H9 (cell line): ENCODE data around the gene SMARCD2. TPM values are rescaled to one million over a fixed set of nuclear protein-coding genes. Genes with fewer than 3 reads are reported as not detected.

Source experiments
- DNase-seq: peaks from one replicate; pipeline ENCODE4 v3.0.0-alpha.2; 2017
- H2AFZ ChIP-seq: one replicate; pipeline ENCODE4 v1.6.1; 2013; ENCODE audit warnings: mild to moderate bottlenecking, low read length, control low read depth, moderate library complexity
- H2AK5ac ChIP-seq: 2 replicates; pipeline ENCODE4 v1.6.1; 2013; ENCODE audit warnings: low read length, control low read depth, mixed read lengths; ENCODE audit not compliant: insufficient read length
- H2BK120ac ChIP-seq: one replicate; pipeline ENCODE4 v1.6.1; 2013; ENCODE audit warnings: low read depth, mild to moderate bottlenecking, low read length, control low read depth, inconsistent platforms; ENCODE audit not compliant: poor library complexity, severe bottlenecking
- H2BK12ac ChIP-seq: 2 replicates; pipeline ENCODE4 v1.6.1; 2013; ENCODE audit warnings: low read length, control low read depth, mixed read lengths, low read depth; ENCODE audit not compliant: insufficient read length
- H2BK15ac ChIP-seq: 2 replicates; pipeline ENCODE4 v1.6.1; 2013; ENCODE audit warnings: low read depth, low read length, control low read depth
- H2BK20ac ChIP-seq: one replicate; pipeline ENCODE4 v1.6.1; 2013; ENCODE audit warnings: low read depth, mild to moderate bottlenecking, low read length, control low read depth, inconsistent platforms; ENCODE audit not compliant: poor library complexity, severe bottlenecking
- H2BK5ac ChIP-seq: 2 replicates; pipeline ENCODE4 v1.6.1; 2013; ENCODE audit warnings: low read length, control low read depth, mixed read lengths; ENCODE audit not compliant: insufficient read length
- H3K14ac ChIP-seq: 2 replicates; pipeline ENCODE4 v1.6.1; 2013; ENCODE audit warnings: low read length, control low read depth; ENCODE audit not compliant: insufficient read depth
- H3K18ac ChIP-seq: 2 replicates; pipeline ENCODE4 v1.6.1; 2013; ENCODE audit warnings: low read depth, mild to moderate bottlenecking, mixed read lengths, low read length, control low read depth; ENCODE audit not compliant: insufficient read length
- H3K23ac ChIP-seq: 2 replicates; pipeline ENCODE4 v1.6.1; 2013; ENCODE audit warnings: low read length, control low read depth, mixed read lengths, low read depth; ENCODE audit not compliant: insufficient read length
- H3K23me2 ChIP-seq: 2 replicates; pipeline ENCODE4 v1.6.1; 2013; ENCODE audit warnings: low read depth, mild to moderate bottlenecking, mixed read lengths, low read length, control low read depth; ENCODE audit not compliant: insufficient read length, poor library complexity, severe bottlenecking
- H3K27ac ChIP-seq: 2 replicates; pipeline ENCODE4 v1.5.1; 2013; ENCODE audit warnings: low read length, control low read depth, mixed read lengths, low read depth; ENCODE audit not compliant: insufficient read length
- H3K27me3 ChIP-seq: 2 replicates; pipeline ENCODE4 v1.6.1; 2013; ENCODE audit warnings: low read length, control low read depth, inconsistent platforms; ENCODE audit not compliant: insufficient read depth
- H3K4ac ChIP-seq: 2 replicates; pipeline ENCODE4 v1.6.1; 2013; ENCODE audit warnings: low read depth, mild to moderate bottlenecking, control low read depth, inconsistent platforms, low read length, moderate library complexity
- H3K4me1 ChIP-seq: 2 replicates; pipeline ENCODE4 v1.6.1; 2013; ENCODE audit warnings: low read length, control low read depth, inconsistent platforms; ENCODE audit not compliant: insufficient read depth
- H3K4me2 ChIP-seq: 2 replicates; pipeline ENCODE4 v1.6.1; 2013; ENCODE audit warnings: low read length, control low read depth, mixed read lengths; ENCODE audit not compliant: insufficient read length, insufficient read depth
- H3K56ac ChIP-seq: 2 replicates; pipeline ENCODE4 v1.6.1; 2013; ENCODE audit warnings: low read depth, mild to moderate bottlenecking, mixed read lengths, low read length, control low read depth; ENCODE audit not compliant: insufficient read length
- H3K79me1 ChIP-seq: 2 replicates; pipeline ENCODE4 v1.6.1; 2013; ENCODE audit warnings: low read depth, mild to moderate bottlenecking, moderate library complexity, low read length, control low read depth, inconsistent platforms; ENCODE audit not compliant: insufficient read depth, poor library complexity, severe bottlenecking
- H3K79me2 ChIP-seq: 2 replicates; pipeline ENCODE4 v1.6.1; 2013; ENCODE audit warnings: low read length, control low read depth, inconsistent platforms; ENCODE audit not compliant: insufficient read depth
- H3K9ac ChIP-seq: 2 replicates; pipeline ENCODE4 v1.6.1; 2013; ENCODE audit warnings: low read length, control low read depth, mixed read lengths; ENCODE audit not compliant: insufficient read length; ENCODE audit errors: extremely low read depth
- H3K9me3 ChIP-seq: one replicate; pipeline ENCODE4 v1.6.1; 2013; ENCODE audit warnings: low read depth, low read length, inconsistent platforms; ENCODE audit not compliant: control insufficient read depth
- H3T11ph ChIP-seq: one replicate; pipeline ENCODE4 v1.6.1; 2013; ENCODE audit warnings: mild to moderate bottlenecking, low read length, control low read depth, inconsistent platforms
- H4K20me1 ChIP-seq: one replicate; pipeline ENCODE4 v1.6.1; 2013; ENCODE audit not compliant: control insufficient read depth, insufficient read length, insufficient read depth
- H4K5ac ChIP-seq: 2 replicates; pipeline ENCODE4 v1.6.1; 2013; ENCODE audit warnings: low read depth, mild to moderate bottlenecking, mixed read lengths, low read length, control low read depth; ENCODE audit not compliant: insufficient read length
- H4K8ac ChIP-seq: replicated peaks from 2 replicates; pipeline ENCODE4 v1.6.1; 2013; ENCODE audit warnings: low read length, control low read depth, mixed read lengths, low read depth; ENCODE audit not compliant: insufficient read length
- H4K91ac ChIP-seq: 2 replicates; pipeline ENCODE4 v1.6.1; 2013; ENCODE audit warnings: low read depth, mild to moderate bottlenecking, moderate library complexity, mixed read lengths, low read length, control low read depth; ENCODE audit not compliant: insufficient read length
- H3K27ac Mint-ChIP-seq, 3 experiments: 2 replicates in 2 of 3; 3 replicates in 1 of 3; pipeline ENCODE4 v1.8.0; 2020 to 2021; ENCODE audit warnings: mixed read lengths in 3 of 3, mild to moderate bottlenecking in 1 of 3, moderate library complexity in 1 of 3
- H3K27me3 Mint-ChIP-seq: 2 replicates; pipeline ENCODE4 v1.8.0; 2021; ENCODE audit warnings: low read depth, mild to moderate bottlenecking, moderate library complexity, mixed read lengths
- H3K36me3 Mint-ChIP-seq, 3 experiments: 2 replicates in 2 of 3; 3 replicates in 1 of 3; pipeline ENCODE4 v1.8.0; 2020 to 2021; ENCODE audit warnings: low read depth in 3 of 3, mixed read lengths in 3 of 3; ENCODE audit not compliant: insufficient read depth in 1 of 3
- H3K4me1 Mint-ChIP-seq, 2 experiments: 2 replicates each; pipeline ENCODE4 v1.8.0; 2020; ENCODE audit warnings: mixed read lengths in 2 of 2
- H3K4me3 Mint-ChIP-seq, 2 experiments: 2 replicates in 1 of 2; 3 replicates in 1 of 2; pipeline ENCODE4 v1.8.0; 2020 to 2021; ENCODE audit warnings: mild to moderate bottlenecking in 2 of 2, mixed read lengths in 2 of 2, moderate library complexity in 1 of 2
- H3K9me3 Mint-ChIP-seq, 2 experiments: 2 replicates in 1 of 2; 3 replicates in 1 of 2; pipeline ENCODE4 v1.8.0; 2020; ENCODE audit warnings: mild to moderate bottlenecking in 2 of 2, mixed read lengths in 2 of 2, moderate library complexity in 1 of 2
- WGBS: extraction: QIAGEN DNeasy Blood & Tissue Kit; methylation state at CpG from one replicate; pipeline ENCODE4 v1.1.7; 2013; ENCODE audit warnings: missing lambda C conversion rate, low lambda C conversion rate, mixed read lengths; ENCODE audit not compliant: insufficient read length; ENCODE audit errors: extremely low coverage; 5-methylcytosine and 5-hydroxymethylcytosine counted together
- total RNA-seq: library from RNA; stranded (reverse); gene quantifications from 2 replicates; pipeline ENCODE4 v1.2.1, GENCODE V29; 2021
- TF ChIP-seq, protein P1 (sequence below): fragments of 200-600 bp; sonication (generic); conservative IDR thresholded peaks from 3 replicates; pipeline ENCODE4 v1.8.0; 2021; ENCODE audit warnings: antibody characterized with exemption, mild to moderate bottlenecking

Gene SMARCD2
- total RNA-seq, 1 experiment from 2014 or later: 68.9 TPM

GRCh38 chr17:63836811-63837210 is 5.7 kb downstream of the SMARCD2 start:
- peaks cover 2% of the 10 kb centered on the region for H4K20me1 ChIP-seq
- no peak overlapping the region for H3K56ac ChIP-seq
- H3K4me3 Mint-ChIP-seq: no peak overlapping the region; a peak in 1 of 5 replicates
- H3K4me1 ChIP-seq: no peaks in the 10 kb centered on the region; the same call in 1 of the 2 replicates
- no peak overlapping the region for H3K18ac ChIP-seq
- H3T11ph ChIP-seq: no peak overlapping the region
- H3K14ac ChIP-seq: no peak overlapping the region
- H2BK20ac ChIP-seq: no peak overlapping the region
- peaks cover 25 to 38% of the 10 kb centered on the region in 2 experiments for H3K4me1 Mint-ChIP-seq
- no peaks in the 10 kb centered on the region for H3K9me3 Mint-ChIP-seq
- H3K27me3 ChIP-seq: no peaks in the 10 kb centered on the region
- WGBS: no CpG with 5 or more reads among the region's 7 CpGs
- no peak overlapping the region for H2BK120ac ChIP-seq
- no peak overlapping the region for H3K23ac ChIP-seq
- peaks cover 31 to 57% (median 51%) of the 10 kb centered on the region in 3 experiments for H3K36me3 Mint-ChIP-seq
- H2BK15ac ChIP-seq: no peak overlapping the region
- peaks cover 3% of the 10 kb centered on the region; the same call in 1 of the 2 replicates for H3K79me2 ChIP-seq
- H4K5ac ChIP-seq: no peak overlapping the region
- H3K79me1 ChIP-seq: peaks cover 3% of the 10 kb centered on the region
- H3K4ac ChIP-seq: no peak overlapping the region
- no peak overlapping the region for H3K4me2 ChIP-seq
- H3K27ac ChIP-seq: no peak overlapping the region
- peak overlapping the region in 2 of 3 experiments; percentile 8 to 39; a peak in 1 of 7 replicates for H3K27ac Mint-ChIP-seq
- H3K27me3 Mint-ChIP-seq: no peaks in the 10 kb centered on the region
- TF ChIP-seq, protein P1, sequence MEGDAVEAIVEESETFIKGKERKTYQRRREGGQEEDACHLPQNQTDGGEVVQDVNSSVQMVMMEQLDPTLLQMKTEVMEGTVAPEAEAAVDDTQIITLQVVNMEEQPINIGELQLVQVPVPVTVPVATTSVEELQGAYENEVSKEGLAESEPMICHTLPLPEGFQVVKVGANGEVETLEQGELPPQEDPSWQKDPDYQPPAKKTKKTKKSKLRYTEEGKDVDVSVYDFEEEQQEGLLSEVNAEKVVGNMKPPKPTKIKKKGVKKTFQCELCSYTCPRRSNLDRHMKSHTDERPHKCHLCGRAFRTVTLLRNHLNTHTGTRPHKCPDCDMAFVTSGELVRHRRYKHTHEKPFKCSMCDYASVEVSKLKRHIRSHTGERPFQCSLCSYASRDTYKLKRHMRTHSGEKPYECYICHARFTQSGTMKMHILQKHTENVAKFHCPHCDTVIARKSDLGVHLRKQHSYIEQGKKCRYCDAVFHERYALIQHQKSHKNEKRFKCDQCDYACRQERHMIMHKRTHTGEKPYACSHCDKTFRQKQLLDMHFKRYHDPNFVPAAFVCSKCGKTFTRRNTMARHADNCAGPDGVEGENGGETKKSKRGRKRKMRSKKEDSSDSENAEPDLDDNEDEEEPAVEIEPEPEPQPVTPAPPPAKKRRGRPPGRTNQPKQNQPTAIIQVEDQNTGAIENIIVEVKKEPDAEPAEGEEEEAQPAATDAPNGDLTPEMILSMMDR: no peak
- DNase-seq: no peak
- peaks cover 6% of the 10 kb centered on the region for H3K23me2 ChIP-seq
- H4K91ac ChIP-seq: no peak overlapping the region
- H2AK5ac ChIP-seq: no peak overlapping the region
- no peak overlapping the region for H2BK5ac ChIP-seq
- no peak overlapping the region for H4K8ac ChIP-seq
- H2AFZ ChIP-seq: no peak overlapping the region
- no peak overlapping the region for H2BK12ac ChIP-seq
- H3K9ac ChIP-seq: no peak overlapping the region
- H3K9me3 ChIP-seq: no peaks in the 10 kb centered on the region
